Nephron progenitor cell (in vitro differentiated cells): ENCODE results near the gene PARP16.

Experiments used
- DNase-seq: peaks from one replicate; pipeline ENCODE4 v3.0.0; 2021
- H3K27ac Mint-ChIP-seq: 2 replicates; pipeline ENCODE4 v1.8.0; 2021; ENCODE audit warnings: mild to moderate bottlenecking, moderate library complexity, mixed read lengths
- H3K27me3 Mint-ChIP-seq: 2 replicates; pipeline ENCODE4 v1.8.0; 2021; ENCODE audit warnings: mild to moderate bottlenecking, low read depth, mixed read lengths; ENCODE audit not compliant: poor library complexity
- H3K36me3 Mint-ChIP-seq: 2 replicates; pipeline ENCODE4 v1.8.0; 2021; ENCODE audit warnings: low read depth, mixed read lengths
- H3K4me1 Mint-ChIP-seq: 2 replicates; pipeline ENCODE4 v1.8.0; 2021; ENCODE audit warnings: mixed read lengths
- H3K4me3 Mint-ChIP-seq: 2 replicates; pipeline ENCODE4 v1.8.0; 2021; ENCODE audit warnings: mild to moderate bottlenecking, moderate library complexity, mixed read lengths
- H3K9me3 Mint-ChIP-seq: 2 replicates; pipeline ENCODE4 v1.8.0; 2021; ENCODE audit warnings: mild to moderate bottlenecking, moderate library complexity, mixed read lengths
- TF ChIP-seq, protein P1 (sequence below): fragments of 200-600 bp; sonication (generic); IDR thresholded peaks from 2 replicates; pipeline ENCODE4 v1.5.0; 2021; ENCODE audit warnings: antibody characterized with exemption

Gene PARP16, protein sequence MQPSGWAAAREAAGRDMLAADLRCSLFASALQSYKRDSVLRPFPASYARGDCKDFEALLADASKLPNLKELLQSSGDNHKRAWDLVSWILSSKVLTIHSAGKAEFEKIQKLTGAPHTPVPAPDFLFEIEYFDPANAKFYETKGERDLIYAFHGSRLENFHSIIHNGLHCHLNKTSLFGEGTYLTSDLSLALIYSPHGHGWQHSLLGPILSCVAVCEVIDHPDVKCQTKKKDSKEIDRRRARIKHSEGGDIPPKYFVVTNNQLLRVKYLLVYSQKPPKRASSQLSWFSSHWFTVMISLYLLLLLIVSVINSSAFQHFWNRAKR

DNA sequence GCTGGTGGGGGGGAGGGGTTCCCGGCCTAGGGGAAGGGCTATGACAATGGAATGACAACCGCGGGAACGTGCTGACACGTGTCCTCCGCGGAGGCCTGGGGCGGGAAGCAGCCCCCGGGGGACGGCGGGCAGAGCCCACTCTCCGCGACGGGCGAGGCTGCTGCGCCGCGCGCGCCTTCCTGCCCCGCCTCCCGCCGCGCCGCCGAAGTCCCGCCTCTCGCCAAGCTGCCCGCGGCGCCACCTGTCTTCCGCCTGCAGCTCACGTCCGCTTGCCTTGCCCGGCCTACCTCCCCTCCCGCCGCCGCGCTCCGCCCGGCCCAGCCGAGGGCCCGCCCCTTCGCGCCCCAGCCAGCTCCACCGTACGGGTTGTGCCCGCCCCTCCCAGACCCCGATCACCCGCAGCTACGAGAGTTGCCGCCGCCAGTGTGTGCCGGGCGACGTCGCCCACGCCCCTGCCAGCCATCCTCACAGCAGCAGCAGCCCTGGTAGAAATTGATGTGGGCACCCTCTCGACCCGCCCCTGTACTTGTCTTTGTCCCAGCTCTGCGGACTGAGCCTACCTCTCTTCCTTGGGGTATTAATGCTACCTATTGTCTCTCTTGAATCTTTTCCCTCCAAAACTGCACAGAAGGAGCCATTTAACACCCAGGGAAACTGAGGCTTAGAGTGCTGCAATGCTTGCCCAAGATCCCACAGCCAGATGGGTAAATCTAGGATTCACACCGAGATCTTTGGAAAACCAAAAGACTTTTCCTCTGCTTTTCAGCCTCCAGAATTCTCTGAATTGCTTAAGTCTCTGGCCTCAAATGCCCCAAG, at the start of gene PARP16:
PARP16 (minus strand) TSS at position 180 of the 816 bp plus-strand sequence. CDS start 457 bp downstream, outside the sequence.
- Mint-ChIP-seq H3K4me1 (peaks cover 30% of the 10 kb centered on the region), H3K4me3 (peak within 1 kb of the TSS; percentile 85), H3K36me3 (peaks cover 18% of the 10 kb centered on the region), H3K9me3 (no peaks in the 10 kb centered on the region), H3K27me3 (peaks cover 3% of the 10 kb centered on the region), H3K27ac (peak within 1 kb of the TSS; percentile 78)
- TF ChIP-seq, protein P1, sequence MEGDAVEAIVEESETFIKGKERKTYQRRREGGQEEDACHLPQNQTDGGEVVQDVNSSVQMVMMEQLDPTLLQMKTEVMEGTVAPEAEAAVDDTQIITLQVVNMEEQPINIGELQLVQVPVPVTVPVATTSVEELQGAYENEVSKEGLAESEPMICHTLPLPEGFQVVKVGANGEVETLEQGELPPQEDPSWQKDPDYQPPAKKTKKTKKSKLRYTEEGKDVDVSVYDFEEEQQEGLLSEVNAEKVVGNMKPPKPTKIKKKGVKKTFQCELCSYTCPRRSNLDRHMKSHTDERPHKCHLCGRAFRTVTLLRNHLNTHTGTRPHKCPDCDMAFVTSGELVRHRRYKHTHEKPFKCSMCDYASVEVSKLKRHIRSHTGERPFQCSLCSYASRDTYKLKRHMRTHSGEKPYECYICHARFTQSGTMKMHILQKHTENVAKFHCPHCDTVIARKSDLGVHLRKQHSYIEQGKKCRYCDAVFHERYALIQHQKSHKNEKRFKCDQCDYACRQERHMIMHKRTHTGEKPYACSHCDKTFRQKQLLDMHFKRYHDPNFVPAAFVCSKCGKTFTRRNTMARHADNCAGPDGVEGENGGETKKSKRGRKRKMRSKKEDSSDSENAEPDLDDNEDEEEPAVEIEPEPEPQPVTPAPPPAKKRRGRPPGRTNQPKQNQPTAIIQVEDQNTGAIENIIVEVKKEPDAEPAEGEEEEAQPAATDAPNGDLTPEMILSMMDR = no peak
- peak; percentile 94 for DNase-seq

DNA sequence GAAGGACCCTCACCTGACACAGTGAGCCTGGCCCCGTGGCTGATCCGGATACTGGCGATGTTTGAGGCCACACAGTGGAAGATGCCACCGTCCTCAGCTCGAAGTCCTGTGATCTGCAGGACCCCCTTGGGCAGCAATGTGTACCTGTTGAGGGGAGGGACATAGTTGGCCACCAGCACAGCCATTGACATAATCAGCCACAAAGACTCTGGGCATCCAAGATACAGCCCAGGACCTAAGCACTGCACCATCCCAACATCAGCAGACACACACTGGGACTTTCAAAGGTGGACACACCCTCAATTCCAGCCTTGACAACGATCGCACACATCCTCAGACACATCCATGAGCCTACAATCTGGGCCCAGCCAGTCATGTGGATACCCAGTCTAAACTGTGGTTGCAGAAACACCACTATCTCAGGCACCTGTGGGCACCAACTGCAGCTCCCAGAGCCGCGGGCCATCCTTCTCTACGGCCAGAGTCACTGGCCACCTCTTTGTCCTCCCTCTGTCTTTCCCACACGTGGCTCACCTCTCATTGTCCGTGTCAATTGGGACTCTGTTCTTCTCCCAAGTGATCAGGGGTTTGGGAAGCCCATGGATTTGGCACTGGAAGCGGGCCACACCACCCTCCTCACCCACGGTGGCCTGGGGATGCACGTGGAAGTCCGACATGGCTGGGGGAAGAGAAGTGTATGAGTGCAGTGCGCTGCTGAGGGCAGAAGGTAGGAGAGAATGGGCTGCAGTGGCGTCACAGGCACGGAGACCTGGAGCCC, 48.8 kb upstream of the PARP16 start:
- Mint-ChIP-seq H3K9me3 (no peaks in the 10 kb centered on the region), H3K4me3 (peak overlapping the region; percentile 15), H3K27ac (peak overlapping the region; percentile 81), H3K36me3 (peaks cover 18% of the 10 kb centered on the region), H3K27me3 (peaks cover 7% of the 10 kb centered on the region), H3K4me1 (peaks cover 97% of the 10 kb centered on the region)
- no peak for DNase-seq
- TF ChIP-seq, protein P1 = no peak

DNA sequence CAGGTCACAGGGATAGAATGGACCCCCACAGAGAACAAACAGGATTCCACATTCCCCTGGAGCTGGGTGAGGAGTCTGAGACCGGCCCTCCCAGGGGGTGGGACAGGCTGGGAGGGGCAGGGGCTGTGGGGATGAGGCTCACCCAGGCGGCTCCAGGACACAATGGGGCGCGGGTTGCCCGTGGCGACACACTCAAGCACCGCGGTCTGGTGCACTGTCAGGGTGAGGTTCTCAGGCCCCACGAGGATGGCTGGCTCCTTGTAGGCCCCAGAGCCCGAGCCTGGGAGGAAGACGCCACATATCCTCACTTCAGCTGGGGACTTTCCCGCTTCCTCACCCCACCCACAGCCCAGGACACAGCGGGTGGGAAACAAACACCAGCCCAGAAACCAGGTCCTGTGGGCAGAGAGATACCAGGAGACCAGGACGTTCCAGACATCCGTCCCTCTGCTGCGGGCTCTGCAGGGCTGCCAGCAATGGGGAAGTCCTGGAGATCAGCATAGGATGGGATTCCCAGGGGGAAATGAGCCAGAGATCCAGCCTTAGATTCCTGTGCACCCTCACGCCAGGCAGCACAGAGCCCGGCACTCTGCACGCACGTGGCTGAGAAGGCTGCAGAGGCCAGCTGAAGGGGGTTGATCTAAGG, 48.0 kb upstream of the PARP16 start:
- H3K27me3 Mint-ChIP-seq = peaks cover 7% of the 10 kb centered on the region
- DNase-seq = peak; percentile 36
- H3K9me3 Mint-ChIP-seq = no peaks in the 10 kb centered on the region
- H3K27ac Mint-ChIP-seq = peak overlapping the region; percentile 45
- H3K4me3 Mint-ChIP-seq = no peak overlapping the region
- peaks cover 26% of the 10 kb centered on the region for H3K36me3 Mint-ChIP-seq
- H3K4me1 Mint-ChIP-seq = peaks cover 89% of the 10 kb centered on the region
- TF ChIP-seq, protein P1 = no peak

DNA sequence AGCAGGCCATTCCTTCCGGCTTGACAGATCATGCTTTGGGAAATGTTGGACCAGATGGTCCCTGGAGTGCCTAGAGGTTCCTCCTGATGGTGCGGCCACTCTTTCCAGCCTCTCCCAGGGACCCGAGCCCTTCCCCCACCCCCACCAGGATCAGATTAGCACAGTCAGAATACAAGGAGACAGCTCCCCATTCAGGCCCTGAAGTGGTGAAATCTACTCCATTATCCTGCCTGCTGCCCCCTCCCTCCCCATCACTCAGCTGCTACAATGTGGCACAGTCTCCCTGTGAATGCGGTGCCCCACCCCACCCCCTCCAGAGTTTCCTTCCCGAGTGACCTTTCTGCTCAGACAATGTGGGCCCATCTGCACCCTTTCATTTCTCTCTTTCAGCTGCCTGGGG, 47.2 kb upstream of the PARP16 start:
- H3K36me3 Mint-ChIP-seq = peaks cover 26% of the 10 kb centered on the region
- peaks cover 81% of the 10 kb centered on the region for H3K4me1 Mint-ChIP-seq
- peaks cover 7% of the 10 kb centered on the region for H3K27me3 Mint-ChIP-seq
- peak overlapping the region; percentile 54 for H3K4me3 Mint-ChIP-seq
- peak overlapping the region; percentile 93 for H3K27ac Mint-ChIP-seq
- no peak for DNase-seq
- TF ChIP-seq, protein P1 = no peak
- H3K9me3 Mint-ChIP-seq = no peaks in the 10 kb centered on the region

DNA sequence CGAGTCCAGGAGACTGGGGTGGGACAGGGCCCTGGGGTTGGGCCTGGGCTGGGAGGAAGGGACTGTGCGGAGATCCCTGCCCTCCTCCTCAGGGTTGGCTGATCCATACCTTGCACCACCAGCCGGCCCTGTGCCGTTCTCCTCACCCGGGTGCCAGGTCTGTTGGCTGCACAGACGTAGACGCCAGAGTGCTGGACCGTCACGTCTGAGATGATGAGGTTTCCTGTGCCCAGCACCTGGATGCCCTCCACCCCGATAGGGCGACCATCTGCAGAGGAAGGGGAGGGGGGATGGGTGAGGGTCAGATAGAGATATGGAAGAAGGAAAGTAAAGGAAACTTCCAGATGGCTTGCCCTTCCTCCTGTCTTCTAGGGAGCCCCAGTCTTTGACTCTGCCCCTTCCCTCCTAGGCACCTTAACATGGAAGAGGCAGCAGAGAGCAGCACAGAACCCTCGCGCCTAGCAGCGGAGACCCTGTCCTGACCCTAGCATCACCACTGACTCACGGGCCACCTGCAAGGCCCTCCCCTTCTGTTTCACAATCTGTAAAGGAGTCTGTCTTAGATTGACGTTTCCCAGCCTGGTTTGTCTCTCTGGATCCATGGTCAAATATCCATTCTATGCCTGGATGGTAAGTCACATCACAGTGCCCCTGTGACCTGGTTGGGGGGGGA, 46.6 kb upstream of the PARP16 start:
- Mint-ChIP-seq H3K4me1 (peaks cover 79% of the 10 kb centered on the region), H3K27ac (peak overlapping the region; percentile 93), H3K4me3 (no peak overlapping the region), H3K36me3 (peaks cover 29% of the 10 kb centered on the region), H3K27me3 (peaks cover 10% of the 10 kb centered on the region), H3K9me3 (no peaks in the 10 kb centered on the region)
- TF ChIP-seq, protein P1 = no peak
- DNase-seq = no peak
